ENCODE results near the gene SESTD1. TPM values are rescaled to one million over a fixed set of nuclear protein-coding genes. Genes with fewer than 3 reads are reported as not detected.

Gene SESTD1
- total and polyA plus RNA-seq, 2 of the 4 experiments (the other 2 are of a cell fraction): 8.4 to 12.7 TPM

GRCh38 chr2:179193759-179194394 is 70.8 kb downstream of the SESTD1 start:
- Histone ChIP-seq H4K8ac (ENCODE audit: low read depth in 2 of 2, low read length in 2 of 2) (no peak overlapping the region), H4K20me1 (ENCODE audit: insufficient read depth, low read length) (no peaks in the 10 kb centered on the region), H3K79me1 (ENCODE audit: low read depth in 1 of 2, low read length in 2 of 2) (peaks cover 20 to 23% of the 10 kb centered on the region in 2 experiments), H4K91ac (ENCODE audit: insufficient read depth, low read depth, low read length) (no peak overlapping the region), H2AK5ac (ENCODE audit: low read depth, low read length) (no peak overlapping the region), H3K9ac (ENCODE audit: low read depth, low read length) (no peak overlapping the region), H3K23ac (ENCODE audit: low read depth, low read length) (no peak overlapping the region), H3K18ac (ENCODE audit: low read depth, low read length) (no peak overlapping the region), H2BK120ac (ENCODE audit: low read depth, low read length) (no peak overlapping the region), H3K9me1 (ENCODE audit: insufficient read depth, low read length) (no peaks in the 10 kb centered on the region), H2BK5ac (ENCODE audit: low read depth, low read length, poor library complexity, severe bottlenecking) (no peak overlapping the region), H3K56ac (ENCODE audit: extremely low read depth, insufficient read depth, low read length) (no peak overlapping the region), H3K14ac (replicated peaks; ENCODE audit: low read depth, low read length) (no peak overlapping the region), H3K36me3 (ENCODE audit: control insufficient read depth, insufficient read depth, low read length) (no peaks in the 10 kb centered on the region), H3K4me1 (ENCODE audit: control insufficient read depth, insufficient read depth, low read length) (no peaks in the 10 kb centered on the region), H3K9me3 (ENCODE audit: control insufficient read depth, insufficient read depth, low read length) (no peaks in the 10 kb centered on the region), H2AFZ (replicated peaks; ENCODE audit: low read length, poor library complexity) (no peak overlapping the region), H4K5ac (ENCODE audit: low read depth, low read length) (no peak overlapping the region), H3K27me3 (ENCODE audit: control insufficient read depth, insufficient read depth, low read length) (no peaks in the 10 kb centered on the region), H3K27ac (ENCODE audit: insufficient read depth, low read length) (no peak overlapping the region), H2AK9ac (replicated peaks; ENCODE audit: low read depth, low read length, poor library complexity) (no peak overlapping the region), H2BK20ac (ENCODE audit: low read depth, low read length) (no peak overlapping the region), H2BK15ac (ENCODE audit: low read depth, low read length) (no peak overlapping the region), H3K4me2 (ENCODE audit: low read depth, low read length) (no peak overlapping the region), H3K4me3 (ENCODE audit: insufficient read depth, low read depth, low read length) (no peak overlapping the region), H3K4ac (ENCODE audit: low read depth, low read length) (no peak overlapping the region)
- intact Hi-C loops (cut with micrococcal nuclease): no loop called here
- no peak for TF ChIP-seq USF2 (IDR thresholded peaks at IDR 0.05; ENCODE audit: low read depth, low read length)
- ChIA-PET CTCF (interaction anchor here (0.7 kb wide), 1 partner anchor 10 kb away, joined by 3 read pairs; no protein-coding TSS in a partner anchor), POLR2A (ENCODE audit: unreplicated experiment) (no interaction called here)
- WGBS, 2 experiments (ENCODE audit: extremely low coverage in 2 of 2, insufficient read length in 1 of 2): 93% methylated on average over 2 of the region's 3 CpGs; no CpG with 5 or more reads in 1 of the 2 experiments
- BruUV-seq (replicated peaks): no TSS peak
- ATAC-seq (ENCODE audit: low read depth) (no peak), DNase-seq (no peak)
- dilution Hi-C loops (cut with HindIII; ENCODE audit: low sequenced_read_pairs, unreplicated experiment): no loop called here
- in situ Hi-C loops (cut with MboI; ENCODE audit: low sequenced_read_pairs): no loop called here
